H1 (cell line): ENCODE results near the gene RASGRF1. TPM values are rescaled to one million over a fixed set of nuclear protein-coding genes. Genes with fewer than 3 reads are reported as not detected.
A peak's percentile ranks its signal among the peaks of the same experiment; 100 is the strongest.

Experiments used
- CTCF ChIA-PET: fragments of 300-600 bp; sonication (Branson Sonifier 250); formaldehyde crosslinking; loops from one replicate; lab custom pipeline; 2021; ENCODE audit not compliant: partially characterized antibody; lab: Charles Lee
- POLR2A ChIA-PET: fragments of 300-600 bp; sonication (Branson Sonifier 250); formaldehyde crosslinking; loops from one replicate; lab custom pipeline; 2021; ENCODE audit warnings: inconsistent platforms; ENCODE audit not compliant: partially characterized antibody; lab: Charles Lee
- DNase-seq, 2 experiments: peaks; one replicate each; pipeline versions ENCODE4 v3.0.0 to v3.0.0-alpha.2; 2010 to 2022; ENCODE audit warnings: low spot score in 2 of 2, low read depth in 1 of 2, mixed read lengths in 1 of 2
- FAIRE-seq: peaks from 2 replicates; lab custom pipeline; 2011; peaks lifted over from hg19 to GRCh38; lab: Jason Lieb, UNC
- H2AFZ ChIP-seq: 2 replicates; pipeline ENCODE4 v1.8.1; 2012; ENCODE audit warnings: low read length, inconsistent platforms
- H2AK5ac ChIP-seq: 2 replicates; pipeline ENCODE4 v1.6.1; 2013; ENCODE audit warnings: low read depth, low read length
- H2BK120ac ChIP-seq: replicated peaks from 2 replicates; pipeline ENCODE3; 2013; ENCODE audit warnings: low read depth, low read length, inconsistent platforms
- H2BK12ac ChIP-seq: 2 replicates; pipeline ENCODE4 v1.6.1; 2013; ENCODE audit warnings: low read depth, low read length
- H2BK15ac ChIP-seq: 2 replicates; pipeline ENCODE4 v1.6.1; 2013; ENCODE audit warnings: low read length
- H2BK20ac ChIP-seq: 2 replicates; pipeline ENCODE4 v1.6.1; 2013; ENCODE audit warnings: low read length
- H2BK5ac ChIP-seq: 2 replicates; pipeline ENCODE4 v1.6.1; 2013; ENCODE audit warnings: low read depth, low read length
- H3K14ac ChIP-seq: 2 replicates; pipeline ENCODE4 v1.6.1; 2013; ENCODE audit warnings: inconsistent platforms; ENCODE audit not compliant: insufficient read length
- H3K18ac ChIP-seq: 2 replicates; pipeline ENCODE4 v1.6.1; 2013; ENCODE audit warnings: low read length; ENCODE audit errors: extremely low read depth
- H3K23ac ChIP-seq: 2 replicates; pipeline ENCODE4 v1.6.1; 2013; ENCODE audit warnings: inconsistent platforms; ENCODE audit not compliant: insufficient read length
- H3K23me2 ChIP-seq: 2 replicates; pipeline ENCODE4 v1.6.1; 2013; ENCODE audit warnings: low read depth, low read length
- H3K27ac ChIP-seq: 2 replicates; pipeline ENCODE4 v1.6.1; 2011; ENCODE audit warnings: low read depth, low read length, inconsistent platforms
- H3K27me3 ChIP-seq, 4 experiments: replicated peaks in 1 of 4; 1 replicate in 1 of 4; 2 replicates in 3 of 4; pipeline versions ENCODE4 v1.6.1 to v1.8.1; 2011 to 2013; ENCODE audit warnings: low read length in 3 of 4, mild to moderate bottlenecking in 3 of 4, inconsistent platforms in 2 of 4, mixed read lengths in 2 of 4, moderate library complexity in 1 of 4; ENCODE audit not compliant: control insufficient read depth in 3 of 4, insufficient read depth in 3 of 4; ENCODE audit errors: extremely low read depth in 1 of 4
- H3K36me3 ChIP-seq, 4 experiments: 2 replicates each; pipeline versions ENCODE4 v1.6.1 to v1.8.1; 2011 to 2013; ENCODE audit warnings: mild to moderate bottlenecking in 4 of 4, low read length in 3 of 4, moderate library complexity in 2 of 4, control low read depth in 1 of 4, inconsistent platforms in 1 of 4; ENCODE audit not compliant: insufficient read depth in 4 of 4, control insufficient read depth in 2 of 4
- H3K4ac ChIP-seq: replicated peaks from 2 replicates; pipeline ENCODE3; 2013; ENCODE audit warnings: low read length, low read depth, mixed read lengths, inconsistent platforms; ENCODE audit not compliant: insufficient read length
- H3K4me1 ChIP-seq, 4 experiments: replicated peaks in 1 of 4; 1 replicate in 1 of 4; 2 replicates in 3 of 4; pipeline versions ENCODE4 v1.6.1 to v1.8.1; 2011 to 2013; ENCODE audit warnings: low read length in 3 of 4, inconsistent platforms in 2 of 4, mixed read lengths in 1 of 4; ENCODE audit not compliant: insufficient read depth in 4 of 4, control insufficient read depth in 3 of 4
- H3K4me2 ChIP-seq, 2 experiments: 2 replicates each; pipeline versions ENCODE4 v1.6.1 to v1.8.1; 2011 to 2013; ENCODE audit warnings: low read depth in 2 of 2, low read length in 2 of 2, control low read depth in 1 of 2, inconsistent platforms in 1 of 2, mild to moderate bottlenecking in 1 of 2; ENCODE audit not compliant: insufficient read depth in 1 of 2
- H3K4me3 ChIP-seq, 4 experiments: fragments of 200-600, 300-600 bp in 1 of 4; sonication (generic), shearing (Covaris generic), sonication (Bioruptor Twin) in 1 of 4; 2 replicates each; pipeline versions ENCODE4 v1.5.1 to v1.8.1; 2011 to 2016; ENCODE audit warnings: low read length in 4 of 4, low read depth in 3 of 4, control low read depth in 2 of 4, inconsistent platforms in 2 of 4, mild to moderate bottlenecking in 2 of 4, mixed read lengths in 1 of 4, moderate library complexity in 1 of 4; ENCODE audit not compliant: insufficient read depth in 2 of 4; ENCODE audit errors: extremely low read depth in 1 of 4
- H3K56ac ChIP-seq: replicated peaks from 2 replicates; pipeline ENCODE3; 2013; ENCODE audit warnings: low read depth, mild to moderate bottlenecking, mixed read lengths, low read length, inconsistent platforms; ENCODE audit not compliant: insufficient read length
- H3K79me1 ChIP-seq: 2 replicates; pipeline ENCODE4 v1.6.1; 2013; ENCODE audit warnings: low read depth, low read length, control low read depth
- H3K79me2 ChIP-seq, 2 experiments: 2 replicates each; pipeline versions ENCODE4 v1.6.1 to v1.8.1; 2012 to 2013; ENCODE audit warnings: low read length in 2 of 2, mild to moderate bottlenecking in 2 of 2, inconsistent platforms in 1 of 2; ENCODE audit not compliant: insufficient read depth in 2 of 2, control insufficient read depth in 1 of 2
- H3K9ac ChIP-seq, 4 experiments: replicated peaks in 1 of 4; 1 replicate in 1 of 4; 2 replicates in 3 of 4; pipeline versions ENCODE4 v1.6.1 to v1.8.1; 2011 to 2013; ENCODE audit warnings: low read depth in 3 of 4, low read length in 3 of 4, control low read depth in 2 of 4, mild to moderate bottlenecking in 2 of 4, moderate library complexity in 2 of 4, inconsistent platforms in 1 of 4; ENCODE audit errors: extremely low read depth in 1 of 4
- H3K9me3 ChIP-seq, 2 experiments: 2 replicates each; pipeline versions ENCODE4 v1.6.1 to v1.8.1; 2012 to 2013; ENCODE audit warnings: mild to moderate bottlenecking in 2 of 2, moderate library complexity in 2 of 2, control low read depth in 1 of 2, inconsistent platforms in 1 of 2, low read depth in 1 of 2, low read length in 1 of 2, mixed read lengths in 1 of 2; ENCODE audit not compliant: insufficient read depth in 2 of 2
- H4K20me1 ChIP-seq, 2 experiments: replicated peaks in 1 of 2; 2 replicates each; pipeline versions ENCODE3 to v1.8.1; 2011 to 2013; ENCODE audit warnings: inconsistent platforms in 2 of 2, low read length in 2 of 2, mild to moderate bottlenecking in 1 of 2; ENCODE audit not compliant: insufficient read depth in 2 of 2, control insufficient read depth in 1 of 2
- H4K5ac ChIP-seq: 2 replicates; pipeline ENCODE4 v1.6.1; 2013; ENCODE audit warnings: low read length, low read depth, mixed read lengths, inconsistent platforms; ENCODE audit not compliant: insufficient read length
- H4K8ac ChIP-seq: 2 replicates; pipeline ENCODE4 v1.8.0; 2013; ENCODE audit warnings: mild to moderate bottlenecking, moderate library complexity, low read length, inconsistent platforms; ENCODE audit not compliant: insufficient read depth; ENCODE audit errors: extremely low read depth
- H4K91ac ChIP-seq: replicated peaks from 2 replicates; pipeline ENCODE3; 2013; ENCODE audit warnings: low read length, mixed read lengths, inconsistent platforms; ENCODE audit not compliant: insufficient read length
- GABPA ChIP-seq: IDR thresholded peaks from 2 replicates; pipeline ENCODE4 v1.6.1; 2011; ENCODE audit warnings: mild to moderate bottlenecking, low read length, moderate library complexity, borderline replicate concordance; ENCODE audit not compliant: insufficient read depth
- POLR2A ChIP-seq, 2 experiments: IDR thresholded peaks; 1 replicate in 1 of 2; 2 replicates in 1 of 2; pipeline ENCODE4 v1.6.1; 2011; ENCODE audit warnings: low read depth in 2 of 2, low read length in 2 of 2, mild to moderate bottlenecking in 2 of 2; ENCODE audit errors: control extremely low read depth in 1 of 2
- WGBS, 2 experiments: shearing (Covaris generic) in 1 of 2; methylation state at CpG; one replicate each; pipeline versions ENCODE4 v1.1.6 to v1.1.7; 2013 to 2015; ENCODE audit warnings: low lambda C conversion rate in 2 of 2, mixed read lengths in 2 of 2, inconsistent platforms in 1 of 2, low coverage in 1 of 2, missing lambda C conversion rate in 1 of 2; ENCODE audit not compliant: insufficient replicate concordance in 2 of 2, insufficient coverage in 1 of 2, insufficient read length in 1 of 2; ENCODE audit errors: extremely low coverage in 1 of 2, missing lambda C conversion rate in 1 of 2; 5-methylcytosine and 5-hydroxymethylcytosine counted together
- polyA plus RNA-seq, 7 experiments: library from polyadenylated mRNA; depleted of rRNA in 3 of 7; stranded (reverse) in 5 of 7; unstranded in 2 of 7; fragments of >200 nt in 5 of 7; fragments of 200-250 nt in 2 of 7; gene quantifications; 1 replicate in 5 of 7; 2 replicates in 1 of 7; 4 replicates in 1 of 7; pipeline versions ENCODE4 v1.2.1 to v1.2.3, GENCODE V29; 2011 to 2013; ENCODE audit warnings: missing spikeins in 2 of 7, mixed read lengths in 2 of 7
- total RNA-seq: library from RNA; stranded (reverse); fragmentation: NEBNext Ultra II Directional; extraction: Animal tissue kit (Norgen Biotek cat#: 25700); gene quantifications from 2 replicates; pipeline ENCODE4 v1.2.1, GENCODE V29; 2021

The RASGRF1 gene
- total and polyA plus RNA-seq, 2 of the 8 experiments (the other 6 are each of a cell fraction or from before 2014, with no cell fraction given), result 0.42 to 0.67 TPM

DNA sequence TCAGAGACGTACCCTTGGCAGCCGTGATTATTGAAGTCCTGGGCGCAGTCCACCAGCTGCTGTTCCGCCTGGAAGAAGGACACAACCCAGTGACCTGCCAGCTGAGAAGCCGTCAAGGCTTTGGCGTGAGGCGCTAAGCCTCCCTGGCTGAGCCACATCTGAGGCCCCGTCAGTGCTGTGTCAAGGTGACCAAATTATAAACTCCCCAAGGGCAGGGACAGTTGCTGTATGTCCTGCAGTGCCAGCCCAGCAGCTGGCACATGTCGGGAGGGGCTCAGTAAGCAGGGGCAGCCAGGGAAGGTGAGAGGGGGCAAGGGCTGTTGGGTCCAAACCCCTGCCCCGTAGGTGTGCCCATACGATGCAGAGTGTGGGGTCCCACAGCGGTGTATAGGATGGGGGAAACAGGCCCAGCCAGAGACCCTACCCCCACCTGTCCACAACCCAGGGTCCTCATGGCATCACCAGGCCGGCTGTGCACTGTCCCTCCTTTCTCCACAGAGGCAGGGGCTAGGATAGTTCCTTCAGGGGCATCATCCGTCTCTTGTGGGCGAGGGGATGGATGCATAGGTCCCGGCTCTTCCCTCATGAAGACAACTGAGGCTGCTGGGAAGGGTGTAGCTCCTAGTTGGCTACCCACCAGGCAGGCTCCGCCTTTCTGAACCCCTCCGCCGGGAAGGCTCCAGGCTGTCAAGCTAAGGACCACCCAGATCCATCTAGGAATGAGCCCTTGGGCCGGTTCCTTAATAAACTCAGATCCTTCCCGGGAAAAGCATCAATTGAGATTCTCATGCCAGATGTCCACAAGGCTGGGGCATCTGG lies 158.9 kb downstream of the RASGRF1 start:
- Histone ChIP-seq H2BK15ac (no peak overlapping the region), H3K56ac (no peak overlapping the region), H3K27me3 (no peaks in the 10 kb centered on the region; a peak in 1 of 7 replicates), H3K36me3 (peaks cover 0 to 6% (median 0%) of the 10 kb centered on the region in 4 experiments; a peak in 2 of 8 replicates), H3K4me1 (no peaks in the 10 kb centered on the region), H3K9ac (no peak overlapping the region), H2AFZ (no peak overlapping the region), H3K18ac (no peak overlapping the region), H3K79me1 (no peaks in the 10 kb centered on the region), H4K5ac (no peak overlapping the region), H3K79me2 (no peaks in the 10 kb centered on the region), H2AK5ac (no peak overlapping the region), H2BK5ac (no peak overlapping the region), H3K4me3 (no peak overlapping the region), H4K91ac (no peak overlapping the region), H3K23ac (no peak overlapping the region), H3K14ac (no peak overlapping the region), H2BK120ac (no peak overlapping the region), H3K4ac (no peak overlapping the region), H3K4me2 (no peak overlapping the region), H4K8ac (no peak overlapping the region), H4K20me1 (peaks cover 0 to 2% of the 10 kb centered on the region in 2 experiments), H2BK12ac (no peak overlapping the region; the same call in 1 of the 2 replicates), H3K27ac (no peak overlapping the region; the same call in 1 of the 2 replicates), H3K9me3 (no peaks in the 10 kb centered on the region), H2BK20ac (no peak overlapping the region), H3K23me2 (no peaks in the 10 kb centered on the region)
- 93% methylated on average over 21 of the region's 21 CpGs; no CpG with 5 or more reads in 1 of the 2 experiments for WGBS, 2 experiments
- ChIA-PET POLR2A (interaction anchor here (0.7 to 1.2 kb wide), 2 partner anchors 10 to 22 kb away, joined by 3 to 4 read pairs; no protein-coding TSS in a partner anchor), CTCF (interaction anchor here (0.8 to 2.3 kb wide), 5 partner anchors 9 to 76 kb away, joined by 3 to 8 read pairs (median 6); no protein-coding TSS in a partner anchor)
- FAIRE-seq (no peak), DNase-seq (no peak)
- TF ChIP-seq POLR2A (IDR thresholded peaks at IDR 0.05; ENCODE audit: control extremely low read depth in 1 of 2, low read depth in 2 of 2, low read length in 2 of 2) (0 out of 3 replicates have a peak, but pooled peaks of 1 of the 2 experiments have one; percentile 21), GABPA (no peak)
